ENCODE data around the gene ULK4. TPM values are rescaled to one million over a fixed set of nuclear protein-coding genes. Genes with fewer than 3 reads are reported as not detected.
A peak's percentile ranks its signal among the peaks of the same experiment; 100 is the strongest.

Gene ULK4
- total RNA-seq, 1 experiment from 2014 or later, result 14.3 TPM

DNA sequence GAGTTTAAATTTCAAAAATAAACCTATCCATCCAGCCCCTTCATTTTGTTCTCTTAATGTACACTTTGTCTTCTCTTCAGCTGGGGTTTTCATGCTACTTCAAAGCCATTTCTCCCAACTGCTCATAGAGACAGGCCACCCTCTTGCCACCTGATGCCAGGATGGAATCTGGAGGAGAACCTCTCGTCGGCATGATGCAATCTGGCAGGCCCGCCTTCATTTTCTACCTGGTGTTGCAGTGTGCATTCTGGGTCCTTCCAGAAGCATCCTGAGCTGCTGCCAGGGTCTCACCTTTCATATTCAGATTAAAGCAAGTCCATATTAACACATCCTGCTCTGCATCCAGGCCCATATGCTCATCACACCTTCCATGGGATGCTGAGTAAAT is 701.8 kb downstream of the ULK4 start:
- Histone ChIP-seq H3K4me1 (ENCODE audit: control insufficient read depth, insufficient read depth, low read length) (no peaks in the 10 kb centered on the region), H3K4me3 (ENCODE audit: low read depth in 2 of 2, low read length in 2 of 2) (no peak overlapping the region), H3K9me3 (ENCODE audit: control insufficient read depth, insufficient read depth, low read depth, low read length) (no peaks in the 10 kb centered on the region), H3K27me3 (ENCODE audit: control insufficient read depth, insufficient read depth, low read length) (no peaks in the 10 kb centered on the region), H3K36me3 (ENCODE audit: control insufficient read depth, insufficient read depth, low read length) (no peaks in the 10 kb centered on the region), H3K27ac (ENCODE audit: low read length) (no peak overlapping the region)
- in situ Hi-C loops (cut with HindIII; ENCODE audit: low pct_unique_long_range_greater_than_20kb, low sequenced_read_pairs) (no loop called here), intact Hi-C loops (cut with micrococcal nuclease; ENCODE audit: unreplicated experiment) (no loop called here)
- DNase-seq (ENCODE audit: low read depth, low spot score), result no peak
- no TSS peak for BruUV-seq (replicated peaks)
- CTCF ChIA-PET, result no interaction called here
- no peak for ATAC-seq
- POLR2A ChIA-PET, result no interaction called here
- TF ChIP-seq TCF7L2 (IDR thresholded peaks at IDR 0.05; ENCODE audit: low read depth, low read length) (no peak), POLR2AphosphoS5 (IDR thresholded peaks at IDR 0.05; ENCODE audit: low read depth, low read length) (no peak), SIN3A (IDR thresholded peaks at IDR 0.05; ENCODE audit: borderline replicate concordance, insufficient read depth, low read depth, low read length) (no peak)
- TF ChIP-seq, protein P1, sequence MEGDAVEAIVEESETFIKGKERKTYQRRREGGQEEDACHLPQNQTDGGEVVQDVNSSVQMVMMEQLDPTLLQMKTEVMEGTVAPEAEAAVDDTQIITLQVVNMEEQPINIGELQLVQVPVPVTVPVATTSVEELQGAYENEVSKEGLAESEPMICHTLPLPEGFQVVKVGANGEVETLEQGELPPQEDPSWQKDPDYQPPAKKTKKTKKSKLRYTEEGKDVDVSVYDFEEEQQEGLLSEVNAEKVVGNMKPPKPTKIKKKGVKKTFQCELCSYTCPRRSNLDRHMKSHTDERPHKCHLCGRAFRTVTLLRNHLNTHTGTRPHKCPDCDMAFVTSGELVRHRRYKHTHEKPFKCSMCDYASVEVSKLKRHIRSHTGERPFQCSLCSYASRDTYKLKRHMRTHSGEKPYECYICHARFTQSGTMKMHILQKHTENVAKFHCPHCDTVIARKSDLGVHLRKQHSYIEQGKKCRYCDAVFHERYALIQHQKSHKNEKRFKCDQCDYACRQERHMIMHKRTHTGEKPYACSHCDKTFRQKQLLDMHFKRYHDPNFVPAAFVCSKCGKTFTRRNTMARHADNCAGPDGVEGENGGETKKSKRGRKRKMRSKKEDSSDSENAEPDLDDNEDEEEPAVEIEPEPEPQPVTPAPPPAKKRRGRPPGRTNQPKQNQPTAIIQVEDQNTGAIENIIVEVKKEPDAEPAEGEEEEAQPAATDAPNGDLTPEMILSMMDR (IDR thresholded peaks at IDR 0.05), result no peak
- TF ChIP-seq, protein P2, sequence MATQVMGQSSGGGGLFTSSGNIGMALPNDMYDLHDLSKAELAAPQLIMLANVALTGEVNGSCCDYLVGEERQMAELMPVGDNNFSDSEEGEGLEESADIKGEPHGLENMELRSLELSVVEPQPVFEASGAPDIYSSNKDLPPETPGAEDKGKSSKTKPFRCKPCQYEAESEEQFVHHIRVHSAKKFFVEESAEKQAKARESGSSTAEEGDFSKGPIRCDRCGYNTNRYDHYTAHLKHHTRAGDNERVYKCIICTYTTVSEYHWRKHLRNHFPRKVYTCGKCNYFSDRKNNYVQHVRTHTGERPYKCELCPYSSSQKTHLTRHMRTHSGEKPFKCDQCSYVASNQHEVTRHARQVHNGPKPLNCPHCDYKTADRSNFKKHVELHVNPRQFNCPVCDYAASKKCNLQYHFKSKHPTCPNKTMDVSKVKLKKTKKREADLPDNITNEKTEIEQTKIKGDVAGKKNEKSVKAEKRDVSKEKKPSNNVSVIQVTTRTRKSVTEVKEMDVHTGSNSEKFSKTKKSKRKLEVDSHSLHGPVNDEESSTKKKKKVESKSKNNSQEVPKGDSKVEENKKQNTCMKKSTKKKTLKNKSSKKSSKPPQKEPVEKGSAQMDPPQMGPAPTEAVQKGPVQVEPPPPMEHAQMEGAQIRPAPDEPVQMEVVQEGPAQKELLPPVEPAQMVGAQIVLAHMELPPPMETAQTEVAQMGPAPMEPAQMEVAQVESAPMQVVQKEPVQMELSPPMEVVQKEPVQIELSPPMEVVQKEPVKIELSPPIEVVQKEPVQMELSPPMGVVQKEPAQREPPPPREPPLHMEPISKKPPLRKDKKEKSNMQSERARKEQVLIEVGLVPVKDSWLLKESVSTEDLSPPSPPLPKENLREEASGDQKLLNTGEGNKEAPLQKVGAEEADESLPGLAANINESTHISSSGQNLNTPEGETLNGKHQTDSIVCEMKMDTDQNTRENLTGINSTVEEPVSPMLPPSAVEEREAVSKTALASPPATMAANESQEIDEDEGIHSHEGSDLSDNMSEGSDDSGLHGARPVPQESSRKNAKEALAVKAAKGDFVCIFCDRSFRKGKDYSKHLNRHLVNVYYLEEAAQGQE (IDR thresholded peaks at IDR 0.05; ENCODE audit: insufficient read depth in 1 of 2, low read depth in 2 of 2, low read length in 1 of 2), result no peak

- POLR2A ChIA-PET, result no interaction called here
- CTCF ChIA-PET, result no interaction called here
- H3K27ac ChIP-seq (ENCODE audit: low read length), result no peak overlapping the region
- intact Hi-C loops (cut with micrococcal nuclease; ENCODE audit: unreplicated experiment), result no loop called here
- ATAC-seq (no peak), DNase-seq (ENCODE audit: low read depth, low spot score) (no peak)
- no peaks in the 10 kb centered on the region for H3K4me1 ChIP-seq (ENCODE audit: control insufficient read depth, insufficient read depth, low read length)
- BruUV-seq (replicated peaks), result TSS peak; percentile 40
- TF ChIP-seq, protein P1 (IDR thresholded peaks at IDR 0.05), result no peak
- TF ChIP-seq TCF7L2 (IDR thresholded peaks at IDR 0.05; ENCODE audit: low read depth, low read length) (no peak), POLR2AphosphoS5 (IDR thresholded peaks at IDR 0.05; ENCODE audit: low read depth, low read length) (no peak), SIN3A (IDR thresholded peaks at IDR 0.05; ENCODE audit: borderline replicate concordance, insufficient read depth, low read depth, low read length) (no peak)
- TF ChIP-seq, protein P2 (IDR thresholded peaks at IDR 0.05; ENCODE audit: insufficient read depth in 1 of 2, low read depth in 2 of 2, low read length in 1 of 2), result no peak
- no peaks in the 10 kb centered on the region for H3K36me3 ChIP-seq (ENCODE audit: control insufficient read depth, insufficient read depth, low read length)
- H3K27me3 ChIP-seq (ENCODE audit: control insufficient read depth, insufficient read depth, low read length), result no peaks in the 10 kb centered on the region
- in situ Hi-C loops (cut with HindIII; ENCODE audit: low pct_unique_long_range_greater_than_20kb, low sequenced_read_pairs), result no loop called here
- H3K4me3 ChIP-seq (ENCODE audit: low read depth in 2 of 2, low read length in 2 of 2), result no peak overlapping the region
- H3K9me3 ChIP-seq (ENCODE audit: control insufficient read depth, insufficient read depth, low read depth, low read length), result no peaks in the 10 kb centered on the region
Observed at GRCh38 chr3:41259449-41260062, 702.3 kb downstream of the ULK4 start.
